H9 (cell line): ENCODE results near the gene NRN1L. TPM values are rescaled to one million over a fixed set of nuclear protein-coding genes. Genes with fewer than 3 reads are reported as not detected.

Source experiments
- DNase-seq: peaks from one replicate; pipeline ENCODE4 v3.0.0-alpha.2; 2017
- H2AFZ ChIP-seq: one replicate; pipeline ENCODE4 v1.6.1; 2013; ENCODE audit warnings: mild to moderate bottlenecking, low read length, control low read depth, moderate library complexity
- H2AK5ac ChIP-seq: 2 replicates; pipeline ENCODE4 v1.6.1; 2013; ENCODE audit warnings: low read length, control low read depth, mixed read lengths; ENCODE audit not compliant: insufficient read length
- H2BK120ac ChIP-seq: one replicate; pipeline ENCODE4 v1.6.1; 2013; ENCODE audit warnings: low read depth, mild to moderate bottlenecking, low read length, control low read depth, inconsistent platforms; ENCODE audit not compliant: poor library complexity, severe bottlenecking
- H2BK12ac ChIP-seq: 2 replicates; pipeline ENCODE4 v1.6.1; 2013; ENCODE audit warnings: low read length, control low read depth, mixed read lengths, low read depth; ENCODE audit not compliant: insufficient read length
- H2BK15ac ChIP-seq: 2 replicates; pipeline ENCODE4 v1.6.1; 2013; ENCODE audit warnings: low read depth, low read length, control low read depth
- H2BK20ac ChIP-seq: one replicate; pipeline ENCODE4 v1.6.1; 2013; ENCODE audit warnings: low read depth, mild to moderate bottlenecking, low read length, control low read depth, inconsistent platforms; ENCODE audit not compliant: poor library complexity, severe bottlenecking
- H2BK5ac ChIP-seq: 2 replicates; pipeline ENCODE4 v1.6.1; 2013; ENCODE audit warnings: low read length, control low read depth, mixed read lengths; ENCODE audit not compliant: insufficient read length
- H3K14ac ChIP-seq: 2 replicates; pipeline ENCODE4 v1.6.1; 2013; ENCODE audit warnings: low read length, control low read depth; ENCODE audit not compliant: insufficient read depth
- H3K18ac ChIP-seq: 2 replicates; pipeline ENCODE4 v1.6.1; 2013; ENCODE audit warnings: low read depth, mild to moderate bottlenecking, mixed read lengths, low read length, control low read depth; ENCODE audit not compliant: insufficient read length
- H3K23ac ChIP-seq: 2 replicates; pipeline ENCODE4 v1.6.1; 2013; ENCODE audit warnings: low read length, control low read depth, mixed read lengths, low read depth; ENCODE audit not compliant: insufficient read length
- H3K23me2 ChIP-seq: 2 replicates; pipeline ENCODE4 v1.6.1; 2013; ENCODE audit warnings: low read depth, mild to moderate bottlenecking, mixed read lengths, low read length, control low read depth; ENCODE audit not compliant: insufficient read length, poor library complexity, severe bottlenecking
- H3K27ac ChIP-seq: 2 replicates; pipeline ENCODE4 v1.5.1; 2013; ENCODE audit warnings: low read length, control low read depth, mixed read lengths, low read depth; ENCODE audit not compliant: insufficient read length
- H3K27me3 ChIP-seq: 2 replicates; pipeline ENCODE4 v1.6.1; 2013; ENCODE audit warnings: low read length, control low read depth, inconsistent platforms; ENCODE audit not compliant: insufficient read depth
- H3K4ac ChIP-seq: 2 replicates; pipeline ENCODE4 v1.6.1; 2013; ENCODE audit warnings: low read depth, mild to moderate bottlenecking, control low read depth, inconsistent platforms, low read length, moderate library complexity
- H3K4me1 ChIP-seq: 2 replicates; pipeline ENCODE4 v1.6.1; 2013; ENCODE audit warnings: low read length, control low read depth, inconsistent platforms; ENCODE audit not compliant: insufficient read depth
- H3K4me2 ChIP-seq: 2 replicates; pipeline ENCODE4 v1.6.1; 2013; ENCODE audit warnings: low read length, control low read depth, mixed read lengths; ENCODE audit not compliant: insufficient read length, insufficient read depth
- H3K56ac ChIP-seq: 2 replicates; pipeline ENCODE4 v1.6.1; 2013; ENCODE audit warnings: low read depth, mild to moderate bottlenecking, mixed read lengths, low read length, control low read depth; ENCODE audit not compliant: insufficient read length
- H3K79me1 ChIP-seq: 2 replicates; pipeline ENCODE4 v1.6.1; 2013; ENCODE audit warnings: low read depth, mild to moderate bottlenecking, moderate library complexity, low read length, control low read depth, inconsistent platforms; ENCODE audit not compliant: insufficient read depth, poor library complexity, severe bottlenecking
- H3K79me2 ChIP-seq: 2 replicates; pipeline ENCODE4 v1.6.1; 2013; ENCODE audit warnings: low read length, control low read depth, inconsistent platforms; ENCODE audit not compliant: insufficient read depth
- H3K9ac ChIP-seq: 2 replicates; pipeline ENCODE4 v1.6.1; 2013; ENCODE audit warnings: low read length, control low read depth, mixed read lengths; ENCODE audit not compliant: insufficient read length; ENCODE audit errors: extremely low read depth
- H3K9me3 ChIP-seq: one replicate; pipeline ENCODE4 v1.6.1; 2013; ENCODE audit warnings: low read depth, low read length, inconsistent platforms; ENCODE audit not compliant: control insufficient read depth
- H3T11ph ChIP-seq: one replicate; pipeline ENCODE4 v1.6.1; 2013; ENCODE audit warnings: mild to moderate bottlenecking, low read length, control low read depth, inconsistent platforms
- H4K20me1 ChIP-seq: one replicate; pipeline ENCODE4 v1.6.1; 2013; ENCODE audit not compliant: control insufficient read depth, insufficient read length, insufficient read depth
- H4K5ac ChIP-seq: 2 replicates; pipeline ENCODE4 v1.6.1; 2013; ENCODE audit warnings: low read depth, mild to moderate bottlenecking, mixed read lengths, low read length, control low read depth; ENCODE audit not compliant: insufficient read length
- H4K8ac ChIP-seq: replicated peaks from 2 replicates; pipeline ENCODE4 v1.6.1; 2013; ENCODE audit warnings: low read length, control low read depth, mixed read lengths, low read depth; ENCODE audit not compliant: insufficient read length
- H4K91ac ChIP-seq: 2 replicates; pipeline ENCODE4 v1.6.1; 2013; ENCODE audit warnings: low read depth, mild to moderate bottlenecking, moderate library complexity, mixed read lengths, low read length, control low read depth; ENCODE audit not compliant: insufficient read length
- H3K27ac Mint-ChIP-seq, 3 experiments: 2 replicates in 2 of 3; 3 replicates in 1 of 3; pipeline ENCODE4 v1.8.0; 2020 to 2021; ENCODE audit warnings: mixed read lengths in 3 of 3, mild to moderate bottlenecking in 1 of 3, moderate library complexity in 1 of 3
- H3K27me3 Mint-ChIP-seq: 2 replicates; pipeline ENCODE4 v1.8.0; 2021; ENCODE audit warnings: low read depth, mild to moderate bottlenecking, moderate library complexity, mixed read lengths
- H3K36me3 Mint-ChIP-seq, 3 experiments: 2 replicates in 2 of 3; 3 replicates in 1 of 3; pipeline ENCODE4 v1.8.0; 2020 to 2021; ENCODE audit warnings: low read depth in 3 of 3, mixed read lengths in 3 of 3; ENCODE audit not compliant: insufficient read depth in 1 of 3
- H3K4me1 Mint-ChIP-seq, 2 experiments: 2 replicates each; pipeline ENCODE4 v1.8.0; 2020; ENCODE audit warnings: mixed read lengths in 2 of 2
- H3K4me3 Mint-ChIP-seq, 2 experiments: 2 replicates in 1 of 2; 3 replicates in 1 of 2; pipeline ENCODE4 v1.8.0; 2020 to 2021; ENCODE audit warnings: mild to moderate bottlenecking in 2 of 2, mixed read lengths in 2 of 2, moderate library complexity in 1 of 2
- H3K9me3 Mint-ChIP-seq, 2 experiments: 2 replicates in 1 of 2; 3 replicates in 1 of 2; pipeline ENCODE4 v1.8.0; 2020; ENCODE audit warnings: mild to moderate bottlenecking in 2 of 2, mixed read lengths in 2 of 2, moderate library complexity in 1 of 2
- CTCF ChIP-seq: fragments of 200-600 bp; sonication (generic); conservative IDR thresholded peaks from 3 replicates; pipeline ENCODE4 v1.8.0; 2021; ENCODE audit warnings: antibody characterized with exemption, mild to moderate bottlenecking
- WGBS: extraction: QIAGEN DNeasy Blood & Tissue Kit; methylation state at CpG from one replicate; pipeline ENCODE4 v1.1.7; 2013; ENCODE audit warnings: missing lambda C conversion rate, low lambda C conversion rate, mixed read lengths; ENCODE audit not compliant: insufficient read length; ENCODE audit errors: extremely low coverage; 5-methylcytosine and 5-hydroxymethylcytosine counted together
- total RNA-seq: library from RNA; stranded (reverse); gene quantifications from 2 replicates; pipeline ENCODE4 v1.2.1, GENCODE V29; 2021

Gene NRN1L
- total RNA-seq, 1 experiment from 2014 or later = 2.0 TPM

GRCh38 chr16:67853670-67854069 is 31.0 kb upstream of the NRN1L start:
- Mint-ChIP-seq H3K9me3 (peaks cover 0 to 2% of the 10 kb centered on the region in 2 experiments; a peak in 1 of 5 replicates), H3K4me3 (no peak overlapping the region), H3K36me3 (peaks cover 10 to 25% (median 21%) of the 10 kb centered on the region in 3 experiments), H3K27ac (no peak overlapping the region), H3K4me1 (peaks cover 41 to 50% of the 10 kb centered on the region in 2 experiments), H3K27me3 (no peaks in the 10 kb centered on the region)
- Histone ChIP-seq H2AFZ (no peak overlapping the region), H2AK5ac (no peak overlapping the region), H3K18ac (no peak overlapping the region), H4K5ac (no peak overlapping the region), H3K23ac (no peak overlapping the region), H4K8ac (no peak overlapping the region), H4K20me1 (no peaks in the 10 kb centered on the region), H2BK5ac (no peak overlapping the region), H3K4me2 (no peak overlapping the region), H3K27ac (no peak overlapping the region), H3K9me3 (no peaks in the 10 kb centered on the region), H3K79me2 (peaks cover 47% of the 10 kb centered on the region; the same call in 1 of the 2 replicates), H3K56ac (no peak overlapping the region), H2BK20ac (no peak overlapping the region), H2BK120ac (no peak overlapping the region), H3T11ph (no peak overlapping the region), H3K14ac (no peak overlapping the region), H3K4ac (no peak overlapping the region), H2BK15ac (no peak overlapping the region), H2BK12ac (no peak overlapping the region), H3K9ac (no peak overlapping the region), H3K27me3 (no peaks in the 10 kb centered on the region), H3K4me1 (peaks cover 6% of the 10 kb centered on the region; the same call in 1 of the 2 replicates), H4K91ac (no peak overlapping the region), H3K79me1 (peaks cover 2% of the 10 kb centered on the region), H3K23me2 (no peaks in the 10 kb centered on the region)
- no peak for DNase-seq
- TF ChIP-seq CTCF = no peak
- WGBS = no CpG with 5 or more reads among the region's 3 CpGs
